Nephron progenitor cell (in vitro differentiated cells): ENCODE data around the gene ADAM23.

Experiments used
- DNase-seq: peaks from one replicate; pipeline ENCODE4 v3.0.0; 2021
- H3K27ac Mint-ChIP-seq: 2 replicates; pipeline ENCODE4 v1.8.0; 2021; ENCODE audit warnings: mild to moderate bottlenecking, moderate library complexity, mixed read lengths
- H3K27me3 Mint-ChIP-seq: 2 replicates; pipeline ENCODE4 v1.8.0; 2021; ENCODE audit warnings: mild to moderate bottlenecking, low read depth, mixed read lengths; ENCODE audit not compliant: poor library complexity
- H3K36me3 Mint-ChIP-seq: 2 replicates; pipeline ENCODE4 v1.8.0; 2021; ENCODE audit warnings: low read depth, mixed read lengths
- H3K4me1 Mint-ChIP-seq: 2 replicates; pipeline ENCODE4 v1.8.0; 2021; ENCODE audit warnings: mixed read lengths
- H3K4me3 Mint-ChIP-seq: 2 replicates; pipeline ENCODE4 v1.8.0; 2021; ENCODE audit warnings: mild to moderate bottlenecking, moderate library complexity, mixed read lengths
- H3K9me3 Mint-ChIP-seq: 2 replicates; pipeline ENCODE4 v1.8.0; 2021; ENCODE audit warnings: mild to moderate bottlenecking, moderate library complexity, mixed read lengths
- CTCF ChIP-seq: fragments of 200-600 bp; sonication (generic); IDR thresholded peaks from 2 replicates; pipeline ENCODE4 v1.5.0; 2021; ENCODE audit warnings: antibody characterized with exemption

The ADAM23 gene

GRCh38 chr2:206480620-206481019 lies 37.3 kb downstream of the ADAM23 start:
- TF ChIP-seq CTCF, result no peak
- H3K9me3 Mint-ChIP-seq, result peaks cover 2% of the 10 kb centered on the region
- H3K27ac Mint-ChIP-seq, result no peak overlapping the region

DNA sequence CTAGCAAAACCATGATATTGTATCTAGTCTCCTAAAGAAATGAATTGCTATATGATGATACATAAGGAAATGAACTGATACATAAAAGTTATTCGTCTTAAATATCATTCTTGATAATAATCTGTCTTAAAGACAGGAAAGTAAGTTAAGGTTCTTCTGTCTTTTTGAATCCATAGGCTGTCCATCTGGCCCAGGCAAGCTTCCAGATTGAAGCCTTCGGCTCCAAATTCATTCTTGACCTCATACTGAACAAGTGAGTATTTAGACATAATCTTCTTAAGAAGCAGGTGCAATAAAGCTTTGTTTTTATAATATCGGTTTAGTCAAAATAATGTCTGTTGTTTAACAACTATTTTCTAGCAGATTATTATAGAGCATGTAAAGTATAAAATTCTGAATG lies 37.7 kb downstream of the ADAM23 start:
- Mint-ChIP-seq H3K27ac (no peak overlapping the region), H3K4me3 (no peak overlapping the region), H3K4me1 (peaks cover 10% of the 10 kb centered on the region), H3K27me3 (no peaks in the 10 kb centered on the region), H3K9me3 (peaks cover 5% of the 10 kb centered on the region), H3K36me3 (peaks cover 18% of the 10 kb centered on the region)
- DNase-seq, result no peak
- no peak for TF ChIP-seq CTCF

More at GRCh38 chr2:206480620-206481019, 37.3 kb downstream of the ADAM23 start:
- Mint-ChIP-seq H3K27me3 (no peaks in the 10 kb centered on the region), H3K4me3 (no peak overlapping the region), H3K36me3 (peaks cover 16% of the 10 kb centered on the region), H3K4me1 (peaks cover 10% of the 10 kb centered on the region)
- DNase-seq, result no peak

DNA sequence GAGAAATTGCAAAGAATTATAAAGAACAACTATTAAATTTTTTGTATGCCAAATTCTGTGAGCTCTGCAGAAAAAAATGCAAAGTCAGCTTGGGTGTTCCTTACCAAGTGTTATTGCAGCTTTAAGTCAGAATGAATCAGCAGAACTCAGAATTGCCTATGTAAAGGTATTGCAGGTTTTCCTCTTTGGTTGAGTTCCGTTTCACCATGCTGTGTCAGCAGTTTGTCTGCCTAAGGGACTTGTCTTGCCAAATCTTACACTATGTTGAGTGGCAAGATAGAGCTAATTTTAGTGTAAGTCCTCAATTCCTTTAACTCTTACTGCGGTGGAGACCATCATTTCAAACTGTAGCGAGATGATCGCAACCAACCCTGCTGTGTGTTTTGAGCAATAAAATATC lies 38.8 kb downstream of the ADAM23 start:
- TF ChIP-seq CTCF, result no peak
- no peak overlapping the region for H3K4me3 Mint-ChIP-seq
- H3K27me3 Mint-ChIP-seq, result no peaks in the 10 kb centered on the region
- H3K4me1 Mint-ChIP-seq, result peaks cover 10% of the 10 kb centered on the region
- H3K9me3 Mint-ChIP-seq, result peaks cover 5% of the 10 kb centered on the region
- no peak overlapping the region for H3K27ac Mint-ChIP-seq
- no peak for DNase-seq
- H3K36me3 Mint-ChIP-seq, result peaks cover 13% of the 10 kb centered on the region

GRCh38 chr2:206482633-206483032 lies 39.3 kb downstream of the ADAM23 start:
- Mint-ChIP-seq H3K4me1 (peaks cover 10% of the 10 kb centered on the region), H3K36me3 (peaks cover 13% of the 10 kb centered on the region), H3K4me3 (no peak overlapping the region), H3K27ac (no peak overlapping the region), H3K9me3 (peaks cover 5% of the 10 kb centered on the region), H3K27me3 (no peaks in the 10 kb centered on the region)
- no peak for TF ChIP-seq CTCF
- no peak for DNase-seq

DNA sequence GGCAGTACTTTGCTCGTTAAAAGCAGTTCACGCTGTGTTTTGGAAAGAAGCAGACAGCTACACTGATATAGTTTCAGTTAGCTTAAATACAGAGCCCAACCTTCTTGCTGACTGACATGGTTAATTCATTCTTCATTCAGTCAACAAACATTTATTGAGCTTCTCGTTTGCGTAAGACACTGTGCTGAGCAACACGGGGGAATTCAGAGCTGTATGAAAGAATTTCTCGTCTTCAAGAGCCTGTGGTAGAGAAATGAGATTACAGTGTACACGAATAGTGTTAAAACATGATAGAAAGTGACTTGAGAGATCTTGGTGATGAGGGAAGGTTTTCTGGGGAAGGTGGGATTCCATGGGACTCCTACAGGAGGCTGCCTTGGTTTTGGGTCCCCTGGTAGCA lies 44.7 kb downstream of the ADAM23 start:
- Mint-ChIP-seq H3K36me3 (peaks cover 27% of the 10 kb centered on the region), H3K4me3 (no peak overlapping the region), H3K27ac (no peak overlapping the region), H3K9me3 (peaks cover 5% of the 10 kb centered on the region), H3K4me1 (no peaks in the 10 kb centered on the region), H3K27me3 (no peaks in the 10 kb centered on the region)
- DNase-seq, result no peak
- no peak for TF ChIP-seq CTCF

DNA sequence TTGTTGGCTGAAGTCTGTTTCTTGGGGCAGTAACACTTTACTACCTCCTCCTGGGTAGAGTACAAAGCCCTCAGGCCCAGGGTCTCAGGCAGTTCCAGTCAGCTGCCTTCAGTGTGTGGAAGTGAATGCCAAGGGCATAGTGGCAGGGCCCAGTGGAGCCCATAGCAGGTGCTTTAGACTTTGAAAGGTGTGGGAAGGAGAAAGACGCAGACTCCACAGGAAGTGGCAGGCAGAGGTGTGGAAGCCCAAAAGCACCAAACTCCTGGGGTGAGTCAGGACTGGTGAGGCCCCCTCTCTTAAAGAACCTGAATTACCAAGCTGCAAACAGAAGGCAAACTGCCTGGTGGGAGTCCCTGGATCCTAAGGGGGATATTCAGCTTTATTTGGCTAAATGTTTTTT lies 45.3 kb downstream of the ADAM23 start:
- no peak overlapping the region for H3K4me3 Mint-ChIP-seq
- no peaks in the 10 kb centered on the region for H3K27me3 Mint-ChIP-seq
- no peak for DNase-seq
- H3K27ac Mint-ChIP-seq, result no peak overlapping the region
- no peak for TF ChIP-seq CTCF
- peaks cover 5% of the 10 kb centered on the region for H3K9me3 Mint-ChIP-seq
- peaks cover 27% of the 10 kb centered on the region for H3K36me3 Mint-ChIP-seq
- H3K4me1 Mint-ChIP-seq, result no peaks in the 10 kb centered on the region
